Measurements from ENCODE around the gene SLC38A8.

- TF ChIP-seq CTCF (IDR thresholded peaks at IDR 0.05) (no peak), EZH2 (IDR thresholded peaks at IDR 0.05; ENCODE audit: borderline replicate concordance, insufficient read depth, low read depth, low read length, poor library complexity, severe bottlenecking) (no peak)
Observed at GRCh38 chr16:84042308-84042878, at the start of gene SLC38A8.
